GM21526 (cell line): ENCODE results near the gene CHD2.

Experiments
- ATAC-seq: cut with Tn5 transposase; IDR thresholded peaks from one replicate; pipeline ENCODE4 v1.9.1; 2021; ENCODE audit warnings: moderate library complexity; ENCODE audit not compliant: unreplicated experiment, low FRiP score

CHD2 gene

DNA sequence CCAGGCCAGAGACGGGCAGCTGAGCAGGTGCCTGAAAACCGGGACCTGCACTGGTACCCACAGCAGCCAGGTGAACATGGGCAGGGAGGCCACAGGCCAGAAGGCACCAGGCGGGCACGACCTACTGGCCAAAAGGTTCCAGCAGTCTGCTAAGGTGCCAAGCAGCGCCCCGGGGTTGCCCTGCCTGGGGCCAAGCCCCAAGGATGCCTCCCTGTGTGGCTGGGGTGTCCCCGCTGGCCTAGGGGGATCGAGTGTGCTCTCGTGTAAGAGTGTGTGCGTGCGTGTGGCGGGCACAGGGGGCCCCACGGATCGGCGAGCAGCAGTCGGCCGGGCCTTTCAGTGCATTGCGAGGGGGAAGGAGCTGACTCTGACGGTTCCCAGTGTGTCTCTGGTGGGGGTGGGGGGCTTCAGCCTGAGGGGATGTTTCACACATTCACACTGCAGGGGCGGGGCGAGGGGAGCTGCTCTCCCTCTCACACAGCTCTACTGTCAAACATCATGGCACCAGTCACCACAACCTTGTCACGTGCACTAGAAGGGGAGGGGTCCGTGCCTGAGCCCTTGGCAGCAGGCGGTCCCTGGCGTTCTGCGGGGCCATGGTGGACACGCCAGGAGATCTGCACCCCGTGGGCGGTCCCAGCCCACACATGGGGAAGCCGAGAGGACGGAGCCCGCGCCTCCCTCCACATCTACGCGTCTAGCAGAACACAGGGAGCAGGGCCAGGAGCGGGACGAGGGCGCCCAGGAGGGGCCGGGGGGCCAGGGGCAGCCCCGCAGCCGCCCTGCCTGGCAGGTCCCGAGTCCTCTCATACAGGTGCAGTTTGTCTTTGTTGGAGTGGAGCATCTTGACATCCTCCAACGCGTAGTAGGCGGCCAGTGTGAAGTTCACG is 144.4 kb downstream of the CHD2 start:
- no peak for ATAC-seq

DNA sequence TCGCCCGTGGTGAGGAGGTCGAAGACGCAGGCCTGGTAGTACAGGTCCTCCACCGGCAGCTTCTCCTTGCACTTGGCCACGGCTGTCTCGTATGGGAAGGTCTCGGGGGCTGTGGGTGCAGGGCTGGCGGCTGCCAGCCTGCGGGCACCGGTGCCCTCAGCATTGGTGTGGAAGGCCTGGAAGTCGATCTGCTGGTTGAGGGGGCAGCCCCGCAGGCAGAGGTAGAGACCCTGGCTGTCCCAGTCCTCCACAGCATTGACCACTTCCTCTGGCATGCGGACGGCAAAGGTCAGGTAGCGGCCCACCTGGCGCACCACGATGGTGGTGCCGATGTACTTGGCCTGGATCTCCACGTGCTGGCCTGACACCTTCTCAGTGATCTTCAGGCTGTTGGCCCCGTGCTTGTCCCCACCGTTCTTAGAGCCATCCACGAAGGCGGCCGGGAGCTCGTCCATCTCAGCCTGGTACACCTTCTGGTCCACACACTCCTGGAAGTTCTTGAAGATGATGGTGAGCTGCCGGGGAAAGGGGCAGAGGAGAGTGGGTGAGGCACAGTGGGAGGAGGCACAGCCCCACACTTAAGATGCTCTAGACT is 145.2 kb downstream of the CHD2 start:
- ATAC-seq = no peak

DNA sequence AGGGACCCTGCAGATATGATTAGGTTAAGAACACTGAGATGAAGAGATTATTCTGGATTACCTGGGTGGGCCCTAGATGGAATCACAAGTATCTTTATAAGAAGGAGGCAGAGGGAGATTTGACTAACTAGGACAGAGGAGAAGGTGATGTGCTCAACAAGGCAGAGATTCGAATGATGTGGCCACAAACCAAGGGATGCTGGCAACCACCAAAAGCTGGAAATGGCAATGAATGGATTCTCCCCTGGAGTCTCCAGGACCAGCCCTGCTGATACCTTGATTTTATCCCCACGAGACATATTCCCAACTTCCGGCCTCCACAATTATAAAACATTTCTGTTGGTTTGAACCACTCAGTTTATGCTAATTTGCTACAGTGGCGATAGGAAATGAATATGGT is 146.0 kb downstream of the CHD2 start:
- no peak for ATAC-seq

DNA sequence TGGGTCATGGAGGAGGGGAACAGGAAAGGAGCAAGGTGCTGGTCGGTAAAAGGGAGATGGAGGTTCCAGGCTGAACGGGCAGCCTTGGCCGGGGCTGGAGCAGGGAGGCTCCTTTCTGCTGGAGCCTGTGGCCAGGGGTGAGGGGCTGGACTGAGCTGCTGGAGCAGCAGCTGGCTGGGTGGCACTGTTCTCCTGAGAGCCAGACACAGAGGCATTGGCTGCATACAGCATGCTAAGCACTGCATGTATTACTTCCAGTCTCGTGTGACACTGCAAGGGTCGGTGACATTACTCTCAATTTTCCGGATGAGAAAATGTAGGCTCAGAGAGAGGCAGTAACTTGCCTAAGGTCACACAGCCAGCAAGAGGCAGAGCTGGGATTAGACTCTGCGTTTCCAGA is 146.6 kb downstream of the CHD2 start:
- ATAC-seq = no peak

DNA sequence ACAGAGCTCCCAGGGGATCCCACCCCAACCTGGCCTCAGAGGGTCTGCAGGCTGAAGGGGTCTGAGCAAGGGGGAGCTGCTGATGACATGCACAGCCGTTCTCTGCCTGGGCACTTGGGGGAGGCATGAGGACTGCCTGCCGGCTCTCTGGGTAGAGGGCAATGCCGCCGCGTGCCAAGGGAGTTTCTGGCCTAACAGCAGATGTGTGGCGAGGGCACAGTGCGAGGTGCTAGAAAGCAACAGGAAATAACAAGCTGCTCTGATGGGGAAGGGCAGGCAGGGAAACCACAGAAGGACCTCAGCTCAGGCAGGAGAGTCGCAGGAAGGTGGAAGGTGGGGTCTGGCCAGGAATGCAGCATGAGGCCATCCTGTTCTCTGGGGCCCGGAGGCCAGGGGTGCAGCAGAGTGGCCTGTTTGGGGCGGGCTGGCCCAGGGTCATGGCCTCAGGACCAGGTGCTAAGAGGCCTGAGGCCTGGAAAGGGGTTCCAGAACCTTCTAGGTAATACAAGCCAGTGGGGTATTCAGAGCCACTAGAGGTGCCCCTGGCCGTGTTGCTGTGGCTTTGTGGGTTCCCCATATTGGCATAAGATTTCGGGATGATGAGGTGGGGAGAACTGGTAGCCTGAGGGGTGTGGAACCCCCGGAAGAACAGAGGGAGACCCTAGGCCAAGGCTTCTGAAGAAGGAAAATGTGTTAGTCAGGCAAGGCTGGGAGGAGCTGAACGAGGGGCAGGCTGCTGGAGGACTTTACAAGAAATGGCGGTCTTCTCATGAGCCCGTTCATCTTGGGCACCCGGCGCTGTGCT is 147.7 kb downstream of the CHD2 start:
- no peak for ATAC-seq

DNA sequence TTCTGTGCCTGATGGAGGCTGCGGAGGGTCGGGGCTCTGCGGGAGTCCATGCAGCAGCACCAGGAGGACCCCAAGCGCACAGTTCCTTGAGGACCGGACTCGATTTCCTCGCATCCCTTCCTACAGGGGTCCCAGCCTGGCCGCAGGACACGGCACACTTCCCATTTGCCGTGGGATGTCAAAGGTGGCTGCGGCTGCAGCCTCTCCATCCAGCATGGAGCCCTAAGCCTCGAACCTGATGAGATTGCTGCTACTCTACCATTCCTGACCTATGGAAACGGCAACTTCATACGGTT is 148.2 kb downstream of the CHD2 start:
- no peak for ATAC-seq

DNA sequence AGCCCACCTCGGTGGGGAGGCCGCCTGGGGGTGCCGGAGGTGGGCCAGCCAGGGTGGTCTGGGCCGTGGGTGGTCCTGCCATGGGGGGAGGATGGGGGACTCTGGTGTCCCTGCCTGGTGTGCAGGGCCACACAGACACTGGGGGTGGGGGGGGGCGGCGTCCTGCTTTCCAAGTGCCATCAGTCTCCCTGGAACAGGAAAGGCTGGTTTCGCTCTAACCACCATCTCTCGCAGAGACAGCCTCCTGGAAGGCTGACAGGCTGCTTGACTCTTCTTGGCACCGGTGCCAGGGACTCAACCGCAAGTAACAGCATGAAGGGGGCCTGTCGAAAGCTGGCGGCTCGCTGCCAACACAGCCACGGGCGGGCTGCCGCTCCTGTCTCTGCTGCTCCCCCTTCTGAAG is 148.6 kb downstream of the CHD2 start:
- no peak for ATAC-seq

DNA sequence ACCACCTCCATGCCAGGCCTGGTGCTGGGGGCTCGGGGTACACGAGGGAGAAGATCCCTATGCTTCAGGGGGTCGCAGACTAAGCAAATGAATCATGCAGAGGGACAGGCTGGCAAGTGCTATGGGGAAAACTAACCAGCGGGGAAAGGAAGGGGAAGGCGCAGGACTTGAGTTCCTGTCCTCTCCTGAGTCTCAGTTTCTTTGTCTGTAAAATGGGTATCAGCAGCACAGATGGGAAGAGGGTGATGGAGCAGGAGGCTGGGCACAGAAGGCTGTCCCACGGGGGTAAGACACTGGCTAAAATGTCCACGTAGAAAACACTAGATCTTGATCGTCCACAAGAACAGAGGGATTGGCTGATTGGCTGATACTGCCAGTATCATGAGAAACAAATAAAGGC is 149.1 kb downstream of the CHD2 start:
- no peak for ATAC-seq

DNA sequence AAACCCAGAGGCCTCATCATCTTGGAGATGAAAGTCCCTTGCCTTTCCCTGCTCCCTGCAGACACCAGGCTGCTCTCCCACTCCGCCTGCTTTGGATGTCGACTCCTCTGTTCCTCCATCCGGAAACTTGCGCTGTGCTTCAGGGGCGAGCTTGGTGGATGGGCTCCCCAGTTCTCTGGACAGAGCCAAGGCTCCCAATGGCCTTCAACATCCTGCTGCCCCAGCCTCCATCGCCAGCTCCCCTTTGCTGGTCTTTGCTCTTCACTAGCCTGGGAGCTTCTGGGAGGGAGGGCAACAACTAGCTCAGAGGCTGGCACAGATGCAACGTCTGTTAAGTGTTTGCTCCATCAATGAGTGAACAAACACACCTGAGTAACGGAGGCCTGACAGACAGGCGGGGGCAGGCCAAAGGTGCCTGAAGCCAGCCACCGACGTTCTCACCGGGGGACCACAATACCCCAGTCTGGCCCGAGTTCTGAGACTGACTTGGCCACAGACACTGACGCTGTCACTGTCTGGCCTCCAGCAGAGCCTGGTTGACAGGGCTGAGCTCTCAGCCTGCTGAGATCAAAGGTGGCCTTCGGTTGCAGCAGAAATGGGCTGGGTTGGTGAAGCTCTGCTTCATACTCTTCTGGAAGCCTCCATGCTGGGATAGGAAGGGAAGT is 149.9 kb downstream of the CHD2 start:
- ATAC-seq = no peak

DNA sequence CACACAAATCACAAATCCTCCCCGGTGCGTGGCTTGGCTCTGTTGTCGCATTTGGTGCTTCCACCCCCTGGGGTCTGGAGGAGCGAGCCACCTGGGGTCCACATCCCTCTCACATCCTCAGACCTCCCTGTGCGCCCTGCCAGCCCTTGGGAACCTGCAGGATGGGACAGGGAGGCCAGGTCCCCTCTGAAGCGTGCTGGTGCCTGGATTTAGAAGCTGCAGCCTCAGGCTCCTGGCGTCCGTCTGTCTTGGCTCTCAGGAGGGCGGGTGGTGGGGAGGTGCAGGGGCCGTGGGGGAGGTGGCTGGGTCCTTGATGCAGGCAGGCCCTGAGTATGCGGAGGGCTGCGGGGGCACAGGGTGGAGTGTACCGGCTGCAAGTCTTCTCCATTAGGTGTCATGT is 150.5 kb downstream of the CHD2 start:
- no peak for ATAC-seq

DNA sequence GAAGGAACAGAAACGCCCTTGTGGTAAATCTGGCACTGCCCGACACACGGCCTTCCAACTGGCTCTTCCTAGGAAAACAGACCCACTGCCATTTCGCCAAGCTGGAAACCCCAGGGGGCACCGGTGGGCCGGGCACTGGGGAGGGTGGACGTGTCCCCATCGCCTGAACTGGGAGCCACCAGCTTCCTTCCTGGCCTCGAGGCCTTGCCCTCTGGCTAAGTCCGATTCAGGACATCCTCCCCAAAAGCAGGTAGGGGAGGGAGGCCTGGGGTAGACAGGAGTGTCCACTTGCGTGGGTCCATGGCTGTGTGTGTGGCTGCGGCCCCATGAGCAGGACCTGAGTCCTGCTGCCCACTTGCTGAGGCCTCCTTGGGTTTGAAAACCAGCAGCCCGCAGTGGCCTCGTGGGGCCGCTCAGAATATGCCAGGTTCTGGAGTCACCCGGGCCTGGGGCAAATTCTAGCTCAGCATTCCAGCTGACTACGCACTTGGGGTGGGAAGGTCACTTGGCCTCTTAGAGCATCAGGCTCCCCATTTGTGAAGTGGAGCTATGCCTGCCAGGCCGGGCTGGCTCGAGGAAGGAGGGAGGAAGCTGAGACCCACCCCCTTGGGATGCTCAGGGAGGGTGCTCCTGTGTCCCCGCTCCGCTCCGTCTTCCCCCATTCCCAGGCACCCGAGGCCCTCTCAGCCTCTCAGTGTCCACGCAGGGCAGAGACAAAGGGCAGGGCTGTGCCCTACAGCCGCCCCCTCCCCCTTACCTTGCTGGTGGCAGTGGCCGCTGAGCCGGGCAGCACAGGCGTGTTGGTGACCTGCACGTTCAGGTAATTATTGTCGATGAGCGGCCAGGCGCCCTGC is 151.3 kb downstream of the CHD2 start:
- ATAC-seq = no peak

DNA sequence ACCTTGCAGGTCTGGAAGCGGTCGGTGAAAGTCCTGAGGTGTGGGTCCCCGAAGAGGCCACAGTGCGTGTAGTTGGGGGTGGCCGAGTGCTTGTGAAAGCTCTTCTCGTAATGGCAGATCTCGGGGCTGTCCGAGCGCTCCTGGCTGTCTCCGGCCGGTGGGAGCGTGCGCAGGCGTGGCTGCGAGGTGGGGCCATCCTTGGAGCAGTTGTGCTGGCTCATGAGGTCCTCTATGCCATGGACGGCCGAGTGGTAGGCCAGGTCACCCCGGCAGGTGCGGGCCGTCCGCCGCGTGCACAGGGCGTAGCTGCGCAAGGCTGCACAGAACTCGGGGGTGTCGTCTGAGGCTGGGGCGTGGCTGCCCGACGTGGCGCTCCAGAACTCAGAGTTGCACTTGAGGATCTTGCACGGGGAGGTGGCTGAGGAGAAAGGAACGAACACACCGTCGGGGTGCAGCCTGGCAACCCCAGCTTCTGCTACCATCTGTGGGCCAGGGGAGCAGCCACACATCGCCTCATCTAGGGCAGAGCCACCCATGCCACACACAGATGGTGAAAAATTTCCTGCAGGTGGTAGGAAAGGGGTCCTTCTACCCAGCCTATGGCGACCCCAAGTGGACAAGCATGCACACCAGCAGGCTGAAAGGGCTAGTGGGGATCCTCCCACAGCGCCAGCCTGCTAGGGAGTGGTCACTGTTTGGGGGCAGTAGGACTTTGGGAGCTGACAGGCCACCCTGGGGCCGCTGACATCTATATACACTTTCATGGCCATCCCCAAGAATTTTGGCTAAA is 152.2 kb downstream of the CHD2 start:
- no peak for ATAC-seq

DNA sequence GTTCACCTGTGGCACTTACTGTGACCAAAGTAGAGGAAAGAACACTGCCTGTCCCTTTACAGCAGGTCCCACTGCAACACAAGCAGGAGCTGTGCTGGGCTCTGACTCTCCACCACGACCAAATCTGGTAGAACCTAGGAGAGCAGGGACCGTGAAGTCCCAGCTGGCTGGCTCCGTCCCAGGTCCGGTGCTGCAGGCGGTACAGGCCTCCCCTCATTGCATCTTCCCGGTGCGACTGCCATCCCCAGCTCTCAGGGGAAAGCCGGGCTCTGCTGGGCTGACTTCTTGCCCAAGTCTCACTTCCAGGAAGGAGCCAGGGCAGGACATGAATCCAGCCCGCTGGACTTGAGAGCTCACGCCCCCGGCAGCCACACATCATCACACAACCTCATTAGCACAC is 155.1 kb downstream of the CHD2 start:
- no peak for ATAC-seq

DNA sequence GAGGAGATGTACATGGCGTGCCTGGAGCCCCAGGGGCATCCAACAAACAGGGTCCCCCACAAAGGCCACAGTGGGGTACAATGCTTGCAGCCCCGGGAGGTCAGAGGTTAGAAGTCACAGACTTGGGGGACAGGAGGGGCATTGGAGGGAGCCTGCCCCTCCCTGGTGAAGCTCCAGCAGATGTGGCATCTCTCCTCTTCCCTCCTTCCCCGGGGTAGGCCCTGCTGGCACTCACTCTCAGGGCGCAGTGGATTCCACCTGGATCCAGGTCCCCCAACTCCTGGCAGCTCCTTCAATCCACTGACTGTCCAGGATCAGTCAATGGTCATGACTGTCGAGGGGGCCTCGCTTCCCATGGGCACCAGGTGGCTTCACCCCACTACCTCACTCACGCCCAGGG is 156.7 kb downstream of the CHD2 start:
- no peak for ATAC-seq

DNA sequence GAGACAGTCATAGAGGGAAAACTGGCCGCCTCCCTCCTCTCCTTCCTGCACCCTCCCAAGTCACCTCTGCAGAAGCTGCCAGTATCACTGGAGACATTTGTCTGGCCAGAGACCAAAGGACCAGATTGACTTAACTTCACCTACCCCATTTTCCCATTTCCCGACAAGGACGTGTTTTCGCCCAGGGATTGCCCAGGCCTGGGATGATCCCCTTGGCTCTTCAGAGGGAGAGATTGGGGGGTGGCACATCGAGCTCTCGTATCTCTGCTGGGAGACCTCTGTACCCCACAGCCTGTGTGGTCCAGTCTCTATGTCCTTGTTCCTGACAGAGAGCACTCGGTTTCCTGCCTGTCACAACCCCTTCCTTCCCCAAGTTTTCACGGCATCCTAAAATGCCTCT is 157.5 kb downstream of the CHD2 start:
- no peak for ATAC-seq

DNA sequence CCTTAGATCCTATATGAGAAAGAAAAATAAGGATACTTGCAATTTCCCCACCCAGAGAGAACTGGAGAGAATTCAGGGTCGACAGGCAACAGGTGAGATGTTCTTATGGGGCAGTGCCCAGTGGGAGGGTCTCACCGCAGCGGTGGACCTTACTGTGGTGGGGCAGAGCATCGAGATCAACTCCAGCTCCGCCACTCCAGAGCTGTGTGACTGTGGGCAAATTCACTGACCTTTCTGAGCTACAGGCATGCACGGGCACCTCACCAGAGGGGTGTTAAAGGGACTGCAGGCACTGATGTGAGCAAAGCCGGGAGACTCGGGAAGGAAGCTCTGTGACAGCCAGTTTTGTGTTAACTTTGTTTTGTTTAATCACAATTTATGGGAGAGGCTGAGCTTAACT is 158.0 kb downstream of the CHD2 start:
- ATAC-seq = no peak

DNA sequence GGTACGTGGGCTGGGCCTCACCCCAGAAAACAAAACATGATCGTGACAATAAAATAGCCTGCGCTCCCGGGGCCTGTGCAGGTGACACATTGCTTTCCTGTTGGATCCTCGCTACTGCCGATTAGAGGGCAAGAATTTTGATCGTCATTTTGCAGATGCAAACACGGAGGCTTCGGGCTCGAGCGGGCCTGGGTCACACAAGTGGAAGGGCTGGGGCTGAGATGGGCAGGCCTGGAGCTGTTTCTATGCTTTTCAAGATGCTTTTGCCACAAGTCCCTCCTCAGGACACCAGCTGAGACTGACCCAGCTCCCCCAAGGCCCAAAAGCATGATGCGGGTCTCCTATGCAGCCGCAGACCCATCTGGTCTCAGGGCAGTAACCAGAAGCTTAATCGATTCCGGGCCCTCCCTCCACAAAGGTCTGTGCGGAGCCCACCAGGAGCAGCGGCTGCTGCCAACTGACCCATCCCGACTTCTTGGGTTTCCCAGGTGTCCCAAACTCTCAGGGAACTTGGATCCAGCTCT is 158.8 kb downstream of the CHD2 start:
- ATAC-seq = no peak

DNA sequence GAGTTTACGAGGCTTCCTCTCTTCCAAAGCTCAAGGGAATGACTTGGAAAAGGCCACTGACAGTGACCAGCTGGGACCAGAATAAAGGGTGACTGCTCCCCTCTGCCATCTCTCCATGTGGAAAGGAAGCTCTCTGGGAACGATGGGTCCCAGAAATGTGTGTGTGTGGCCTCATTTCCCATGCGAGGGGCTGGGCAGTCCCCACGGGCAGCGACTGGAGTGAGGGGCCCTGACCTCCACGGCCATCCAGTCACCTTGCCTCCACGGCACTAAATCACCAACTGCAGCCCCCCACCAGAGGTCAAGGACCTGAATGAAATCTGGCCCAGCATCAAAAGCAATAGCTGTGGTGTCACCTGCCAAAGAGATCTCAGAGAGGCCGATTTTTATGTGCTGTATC is 159.3 kb downstream of the CHD2 start:
- ATAC-seq = no peak
